IMR-90 (cell line): ENCODE measurements around the gene TNNI2. TPM values are rescaled to one million over a fixed set of nuclear protein-coding genes. Genes with fewer than 3 reads are reported as not detected.

Source experiments
- ATAC-seq: fragments of 200-7000 bp; cut with Tn5 transposase; 2 replicates; pipeline ENCODE4 v1.9.1; 2020; ENCODE audit warnings: low read depth, mild to moderate bottlenecking, moderate library complexity
- BruUV-seq: library from RNA; stranded (reverse); fragments of 400-500 nt; replicated peaks from 2 replicates; lab custom pipeline; 2021; lab: Mats Ljungman, UMichigan
- CTCF ChIA-PET: fragments of 300-600 bp; formaldehyde crosslinking; extraction: SDS; loops from one replicate; lab custom pipeline; 2021; ENCODE audit warnings: antibody characterized with exemption; lab: Yijun Ruan, JAX
- POLR2A ChIA-PET: fragments of 300-600 bp; sonication (Branson Sonifier 250); formaldehyde crosslinking; loops from one replicate; lab custom pipeline; 2022; ENCODE audit warnings: antibody characterized with exemption; ENCODE audit not compliant: unreplicated experiment; lab: Charles Lee
- DNase-seq: peaks from one replicate; pipeline ENCODE4 v3.0.0; 2013
- H2AFZ ChIP-seq: replicated peaks from 2 replicates; pipeline ENCODE3; 2013; ENCODE audit warnings: low read length, mild to moderate bottlenecking; ENCODE audit not compliant: poor library complexity
- H2AK5ac ChIP-seq: 2 replicates; pipeline ENCODE4 v1.6.1; 2013; ENCODE audit warnings: low read depth, low read length, inconsistent platforms
- H2AK9ac ChIP-seq: replicated peaks from 2 replicates; pipeline ENCODE3; 2013; ENCODE audit warnings: mild to moderate bottlenecking, low read depth, low read length, moderate library complexity; ENCODE audit not compliant: poor library complexity
- H2BK120ac ChIP-seq: 2 replicates; pipeline ENCODE4 v1.6.1; 2013; ENCODE audit warnings: low read depth, low read length, inconsistent platforms
- H2BK15ac ChIP-seq: 3 replicates; pipeline ENCODE4 v1.6.1; 2013; ENCODE audit warnings: low read depth, low read length, inconsistent platforms
- H2BK20ac ChIP-seq: 2 replicates; pipeline ENCODE4 v1.6.1; 2013; ENCODE audit warnings: low read depth, mild to moderate bottlenecking, inconsistent platforms, low read length, moderate library complexity
- H2BK5ac ChIP-seq: 2 replicates; pipeline ENCODE4 v1.6.1; 2013; ENCODE audit warnings: mild to moderate bottlenecking, low read depth, low read length, inconsistent platforms; ENCODE audit not compliant: poor library complexity, severe bottlenecking
- H3K14ac ChIP-seq: replicated peaks from 2 replicates; pipeline ENCODE4 v1.6.1; 2013; ENCODE audit warnings: low read depth, low read length, inconsistent platforms
- H3K18ac ChIP-seq: 2 replicates; pipeline ENCODE4 v1.6.1; 2013; ENCODE audit warnings: low read depth, low read length, control low read depth
- H3K23ac ChIP-seq: 2 replicates; pipeline ENCODE4 v1.6.1; 2013; ENCODE audit warnings: low read depth, low read length, inconsistent platforms
- H3K27ac ChIP-seq: 2 replicates; pipeline ENCODE4 v1.5.1; 2013; ENCODE audit warnings: mild to moderate bottlenecking, control low read depth, low read length; ENCODE audit not compliant: insufficient read depth
- H3K27me3 ChIP-seq: 2 replicates; pipeline ENCODE4 v1.6.1; 2013; ENCODE audit warnings: low read length; ENCODE audit not compliant: control insufficient read depth, insufficient read depth
- H3K36me3 ChIP-seq: 2 replicates; pipeline ENCODE4 v1.6.1; 2013; ENCODE audit warnings: low read length, mixed read lengths; ENCODE audit not compliant: control insufficient read depth, insufficient read depth
- H3K4ac ChIP-seq: 2 replicates; pipeline ENCODE4 v1.6.1; 2013; ENCODE audit warnings: low read depth, low read length, inconsistent platforms
- H3K4me1 ChIP-seq: 2 replicates; pipeline ENCODE4 v1.6.1; 2013; ENCODE audit warnings: low read length, mixed read lengths; ENCODE audit not compliant: control insufficient read depth, insufficient read depth
- H3K4me2 ChIP-seq: 2 replicates; pipeline ENCODE4 v1.6.1; 2013; ENCODE audit warnings: low read depth, mild to moderate bottlenecking, control low read depth, low read length, moderate library complexity
- H3K4me3 ChIP-seq: 2 replicates; pipeline ENCODE4 v1.5.1; 2013; ENCODE audit warnings: low read depth, mild to moderate bottlenecking, control low read depth, low read length, moderate library complexity; ENCODE audit not compliant: insufficient read depth
- H3K56ac ChIP-seq: 2 replicates; pipeline ENCODE4 v1.6.1; 2013; ENCODE audit warnings: low read length, inconsistent platforms; ENCODE audit not compliant: insufficient read depth; ENCODE audit errors: extremely low read depth
- H3K79me1 ChIP-seq, 2 experiments: 2 replicates each; pipeline ENCODE4 v1.6.1; 2013; ENCODE audit warnings: low read length in 2 of 2, inconsistent platforms in 1 of 2, low read depth in 1 of 2
- H3K9ac ChIP-seq: 2 replicates; pipeline ENCODE4 v1.6.1; 2013; ENCODE audit warnings: low read depth, low read length, control low read depth
- H3K9me1 ChIP-seq: 2 replicates; pipeline ENCODE4 v1.6.1; 2013; ENCODE audit warnings: low read length, inconsistent platforms; ENCODE audit not compliant: insufficient read depth
- H3K9me3 ChIP-seq: 2 replicates; pipeline ENCODE4 v1.6.1; 2013; ENCODE audit warnings: low read length; ENCODE audit not compliant: control insufficient read depth, insufficient read depth
- H4K20me1 ChIP-seq: 2 replicates; pipeline ENCODE4 v1.6.1; 2013; ENCODE audit warnings: low read length, inconsistent platforms; ENCODE audit not compliant: insufficient read depth
- H4K5ac ChIP-seq: 2 replicates; pipeline ENCODE4 v1.6.1; 2013; ENCODE audit warnings: mild to moderate bottlenecking, low read depth, low read length, control low read depth
- H4K8ac ChIP-seq, 2 experiments: 2 replicates each; pipeline ENCODE4 v1.6.1; 2013; ENCODE audit warnings: low read depth in 2 of 2, low read length in 2 of 2, control low read depth in 1 of 2, inconsistent platforms in 1 of 2
- H4K91ac ChIP-seq: 2 replicates; pipeline ENCODE4 v1.6.1; 2013; ENCODE audit warnings: low read depth, low read length, inconsistent platforms; ENCODE audit not compliant: insufficient read depth
- CEBPB ChIP-seq: IDR thresholded peaks from 2 replicates; pipeline ENCODE4 v1.6.1; 2012; ENCODE audit warnings: low read depth, low read length, improper control_type of control experiment
- MAFK ChIP-seq: IDR thresholded peaks from 2 replicates; pipeline ENCODE4 v1.6.1; 2012; ENCODE audit warnings: low read depth, low read length, improper control_type of control experiment
- MXI1 ChIP-seq: IDR thresholded peaks from 2 replicates; pipeline ENCODE4 v1.6.1; 2012; ENCODE audit warnings: low read depth, mild to moderate bottlenecking, low read length, moderate library complexity, borderline replicate concordance
- WGBS, 2 experiments: methylation state at CpG; one replicate each; pipeline versions ENCODE4 v1.1.5 to v1.1.7; 2013; ENCODE audit warnings: missing lambda C conversion rate in 2 of 2; ENCODE audit not compliant: insufficient read length in 1 of 2; ENCODE audit errors: extremely low coverage in 2 of 2; 5-methylcytosine and 5-hydroxymethylcytosine counted together
- dilution Hi-C: fragments of 300-500 bp; cut with HindIII; formaldehyde crosslinking; loops from one replicate; pipeline ENCODE4 v1.14.3; 2018; ENCODE audit warnings: low sequenced_read_pairs; ENCODE audit not compliant: unreplicated experiment
- in situ Hi-C: fragments of 300-500 bp; cut with MboI; formaldehyde crosslinking; loops from 3 replicates; pipeline ENCODE4 v1.14.3; 2019; ENCODE audit warnings: low sequenced_read_pairs, inconsistent platforms, mixed read lengths
- intact Hi-C: fragments of 100-400 bp; cut with micrococcal nuclease; formaldehyde crosslinking; loops from 2 replicates; pipeline ENCODE4 v1.10.0; 2022
- polyA plus RNA-seq, 3 experiments: library from polyadenylated mRNA; depleted of rRNA; stranded (reverse); fragments of >200 nt; gene quantifications; 2 replicates each; pipeline ENCODE4 v1.2.3, GENCODE V29; 2012; ENCODE audit warnings: low replicate concordance in 1 of 3
- total RNA-seq: library from RNA; depleted of rRNA; stranded (reverse); fragments of >200 nt; gene quantifications from 2 replicates; pipeline ENCODE4 v1.2.3, GENCODE V29; 2012

Gene TNNI2
- total and polyA plus RNA-seq, 2 of the 4 experiments (the other 2 are of a cell fraction) = not detected

- Histone ChIP-seq H2BK20ac (no peak overlapping the region), H3K14ac (no peak overlapping the region), H3K36me3 (no peaks in the 10 kb centered on the region), H4K8ac (no peak overlapping the region), H3K79me1 (no peaks in the 10 kb centered on the region), H3K4ac (no peak overlapping the region), H4K5ac (no peak overlapping the region), H3K23ac (no peak overlapping the region), H2AFZ (no peak overlapping the region), H3K4me3 (no peak overlapping the region), H3K56ac (no peak overlapping the region), H3K4me1 (no peaks in the 10 kb centered on the region), H2AK9ac (no peak overlapping the region), H2BK120ac (no peak overlapping the region), H3K9ac (no peak overlapping the region), H2AK5ac (no peak overlapping the region), H4K20me1 (no peaks in the 10 kb centered on the region), H3K18ac (no peak overlapping the region), H2BK15ac (no peak overlapping the region), H3K9me1 (no peaks in the 10 kb centered on the region), H4K91ac (no peak overlapping the region), H3K27ac (no peak overlapping the region), H3K27me3 (peaks cover 26% of the 10 kb centered on the region), H3K4me2 (no peak overlapping the region), H3K9me3 (no peaks in the 10 kb centered on the region), H2BK5ac (no peak overlapping the region)
- BruUV-seq = no TSS peak
- DNase-seq (no peak), ATAC-seq (no peak)
- intact Hi-C loops = no loop called here
- CTCF ChIA-PET = interaction anchor here (0.5 kb wide), 1 partner anchor 197 kb away, joined by 4 read pairs; no protein-coding TSS in a partner anchor
- dilution Hi-C loops = no loop called here
- POLR2A ChIA-PET = no interaction called here
- in situ Hi-C loops = loop anchor here (5.0 kb wide), 1 partner anchor 269 kb away; no protein-coding TSS in a partner anchor
- TF ChIP-seq MXI1 (no peak), CEBPB (no peak), MAFK (no peak)
- no CpG with 5 or more reads among the region's 14 CpGs for WGBS, 2 experiments
Measured at GRCh38 chr11:1883346-1884302, 44.8 kb downstream of the TNNI2 start.
